Stomach (tissue), 4 donors: ENCODE measurements around the gene MALL.
"Not testable (repeated sequence)": the region's sequence is repeated elsewhere in the genome, so short reads cannot be mapped to it uniquely, and the experiment has no call there.

Source experiments
- POLR2A ChIP-seq, 4 donors: fragments of 450-650 bp; IDR thresholded peaks; one replicate each; pipeline ENCODE4 v1.6.1; 2016; ENCODE audit warnings: antibody characterized with exemption in 4 of 4, control low read depth in 2 of 4, mild to moderate bottlenecking in 1 of 4, moderate library complexity in 1 of 4
- TF ChIP-seq, protein P1 (sequence below), 7 experiments: fragments of 450-650 bp in 4 of 7; fragments of 200-600 bp in 3 of 7; sonication (generic) in 3 of 7; IDR thresholded peaks; one replicate each; pipeline ENCODE4 v1.5.1; 2016 to 2019; ENCODE audit warnings: antibody characterized with exemption in 7 of 7, control low read depth in 2 of 7, mild to moderate bottlenecking in 1 of 7

DNA sequence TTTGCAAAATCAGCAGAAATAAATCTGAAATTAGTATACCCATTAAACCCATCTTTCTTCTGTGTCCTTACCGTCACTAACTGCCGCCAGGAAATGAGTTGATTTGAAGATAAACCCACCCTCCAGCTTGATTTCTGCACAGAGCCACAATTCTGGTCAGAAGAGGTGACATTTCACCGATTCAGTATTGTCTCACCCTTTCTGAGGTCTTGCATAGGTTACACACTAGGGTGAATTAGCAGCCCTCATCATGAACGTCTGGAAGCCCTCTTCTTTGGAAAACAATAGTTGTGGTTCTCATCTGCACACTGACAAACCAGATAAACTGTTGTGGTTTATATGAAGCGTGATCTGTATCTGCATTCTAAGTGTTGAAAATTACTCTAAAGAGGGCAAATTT lies 61.9 kb downstream of the MALL start:
- TF ChIP-seq POLR2A (IDR thresholded peaks at IDR 0.05), result not testable (repeated sequence)
- TF ChIP-seq, protein P1, sequence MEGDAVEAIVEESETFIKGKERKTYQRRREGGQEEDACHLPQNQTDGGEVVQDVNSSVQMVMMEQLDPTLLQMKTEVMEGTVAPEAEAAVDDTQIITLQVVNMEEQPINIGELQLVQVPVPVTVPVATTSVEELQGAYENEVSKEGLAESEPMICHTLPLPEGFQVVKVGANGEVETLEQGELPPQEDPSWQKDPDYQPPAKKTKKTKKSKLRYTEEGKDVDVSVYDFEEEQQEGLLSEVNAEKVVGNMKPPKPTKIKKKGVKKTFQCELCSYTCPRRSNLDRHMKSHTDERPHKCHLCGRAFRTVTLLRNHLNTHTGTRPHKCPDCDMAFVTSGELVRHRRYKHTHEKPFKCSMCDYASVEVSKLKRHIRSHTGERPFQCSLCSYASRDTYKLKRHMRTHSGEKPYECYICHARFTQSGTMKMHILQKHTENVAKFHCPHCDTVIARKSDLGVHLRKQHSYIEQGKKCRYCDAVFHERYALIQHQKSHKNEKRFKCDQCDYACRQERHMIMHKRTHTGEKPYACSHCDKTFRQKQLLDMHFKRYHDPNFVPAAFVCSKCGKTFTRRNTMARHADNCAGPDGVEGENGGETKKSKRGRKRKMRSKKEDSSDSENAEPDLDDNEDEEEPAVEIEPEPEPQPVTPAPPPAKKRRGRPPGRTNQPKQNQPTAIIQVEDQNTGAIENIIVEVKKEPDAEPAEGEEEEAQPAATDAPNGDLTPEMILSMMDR (IDR thresholded peaks at IDR 0.05), result not testable (repeated sequence)
